Aorta (tissue), 5 donors: ENCODE measurements around the gene STAP2. TPM values are rescaled to one million over a fixed set of nuclear protein-coding genes. Genes with fewer than 3 reads are reported as not detected.
A peak's percentile ranks its signal among the peaks of the same experiment; 100 is the strongest.

Source experiments
- ATAC-seq: fragments of 200-7000 bp; cut with Tn5 transposase; one replicate; pipeline ENCODE4 v1.9.1; 2022; ENCODE audit warnings: moderate library complexity; ENCODE audit not compliant: low FRiP score
- DNase-seq, 2 donors: peaks; one replicate each; pipeline ENCODE4 v3.0.0-alpha.2; 2020
- H3K27ac ChIP-seq, 2 donors: one replicate each; pipeline ENCODE4 v1.5.1; 2013; ENCODE audit warnings: low read length in 2 of 2, mild to moderate bottlenecking in 2 of 2, moderate library complexity in 2 of 2, control low read depth in 1 of 2, inconsistent platforms in 1 of 2, low read depth in 1 of 2
- H3K27me3 ChIP-seq, 2 donors: one replicate each; pipeline ENCODE4 v1.6.1; 2013; ENCODE audit warnings: control low read depth in 1 of 2, low read length in 1 of 2, mild to moderate bottlenecking in 1 of 2, moderate library complexity in 1 of 2; ENCODE audit not compliant: insufficient read depth in 2 of 2, control insufficient read depth in 1 of 2
- H3K36me3 ChIP-seq, 2 donors: one replicate each; pipeline ENCODE4 v1.6.1; 2013; ENCODE audit warnings: control low read depth in 1 of 2, low read length in 1 of 2, mild to moderate bottlenecking in 1 of 2; ENCODE audit not compliant: insufficient read depth in 2 of 2, control insufficient read depth in 1 of 2
- H3K4me1 ChIP-seq, 2 donors: one replicate each; pipeline ENCODE4 v1.6.1; 2013; ENCODE audit warnings: low read length in 2 of 2, control low read depth in 1 of 2, mild to moderate bottlenecking in 1 of 2, moderate library complexity in 1 of 2; ENCODE audit not compliant: insufficient read depth in 2 of 2, control insufficient read depth in 1 of 2
- H3K4me3 ChIP-seq, 2 donors: one replicate each; pipeline ENCODE4 v1.5.1; 2013; ENCODE audit warnings: low read length in 2 of 2, control low read depth in 1 of 2, mild to moderate bottlenecking in 1 of 2
- H3K9me3 ChIP-seq: one replicate; pipeline ENCODE4 v1.6.1; 2013; ENCODE audit warnings: mild to moderate bottlenecking, low read length; ENCODE audit not compliant: control insufficient read depth
- WGBS, 2 donors: extraction: QIAGEN DNeasy Blood & Tissue Kit; methylation state at CpG; one replicate each; pipeline ENCODE4 v1.1.7; 2013; 5-methylcytosine and 5-hydroxymethylcytosine counted together
- intact Hi-C, 2 donors: fragments of 100-400 bp; cut with DNase I; formaldehyde crosslinking; loops; one replicate each; pipeline versions ENCODE4 v1.14.2 to v1.15.0; 2022
- polyA plus RNA-seq, 2 donors: library from polyadenylated mRNA; stranded (reverse); fragments of 200-250 nt; gene quantifications; one replicate each; pipeline ENCODE4 v1.2.3, GENCODE V29; 2013
- total RNA-seq, 2 donors: library from RNA; stranded (reverse); fragmentation: NEBNext Ultra II Directional; extraction: Animal tissue kit (Norgen Biotek cat#: 25700); gene quantifications; one replicate each; pipeline ENCODE4 v1.2.1, GENCODE V29; 2021
- donor health status: healthy with polysubstance abuse.
- donor health status: Bipolar disorder and iron deficiency.
- donor health status: DM: no; HTN: no; CAD: no.
- donor health status: DM: no; HTN: no; CAD: no.
- donor health status: DM: yes; HTN: yes; CAD: no.

The STAP2 gene
- total and polyA plus RNA-seq, 4 donors: 0.13 to 27.8 (median 2.1) TPM

DNA sequence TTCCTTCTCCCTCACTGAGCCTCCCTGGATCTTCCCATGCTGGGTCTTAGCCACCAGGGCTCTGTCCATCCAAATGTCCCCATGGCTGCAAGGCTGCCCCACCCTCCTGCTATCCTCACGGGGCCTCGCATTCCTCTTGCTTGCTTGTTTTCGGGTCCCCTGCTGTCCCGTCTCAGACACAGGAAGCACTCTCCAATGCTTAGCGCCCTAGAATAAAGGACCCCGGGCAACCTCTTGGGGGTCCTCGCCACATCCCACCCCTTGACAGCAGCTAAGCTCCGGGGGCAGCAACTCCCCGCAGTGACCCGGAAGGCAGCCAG lies 38.0 kb upstream of the STAP2 start:
- WGBS, 2 donors: 73 to 75% methylated on average over 10 of the region's 10 CpGs
- intact Hi-C loops: no loop called here
- Histone ChIP-seq H3K9me3 (no peaks in the 10 kb centered on the region), H3K27ac (peak overlapping the region in 1 of 2 donors; percentile 44), H3K4me3 (no peak overlapping the region), H3K36me3 (no peaks in the 10 kb centered on the region), H3K27me3 (no peaks in the 10 kb centered on the region), H3K4me1 (peaks cover 0 to 6% of the 10 kb centered on the region in 2 donors)
- DNase-seq: no peak
- ATAC-seq: no peak

DNA sequence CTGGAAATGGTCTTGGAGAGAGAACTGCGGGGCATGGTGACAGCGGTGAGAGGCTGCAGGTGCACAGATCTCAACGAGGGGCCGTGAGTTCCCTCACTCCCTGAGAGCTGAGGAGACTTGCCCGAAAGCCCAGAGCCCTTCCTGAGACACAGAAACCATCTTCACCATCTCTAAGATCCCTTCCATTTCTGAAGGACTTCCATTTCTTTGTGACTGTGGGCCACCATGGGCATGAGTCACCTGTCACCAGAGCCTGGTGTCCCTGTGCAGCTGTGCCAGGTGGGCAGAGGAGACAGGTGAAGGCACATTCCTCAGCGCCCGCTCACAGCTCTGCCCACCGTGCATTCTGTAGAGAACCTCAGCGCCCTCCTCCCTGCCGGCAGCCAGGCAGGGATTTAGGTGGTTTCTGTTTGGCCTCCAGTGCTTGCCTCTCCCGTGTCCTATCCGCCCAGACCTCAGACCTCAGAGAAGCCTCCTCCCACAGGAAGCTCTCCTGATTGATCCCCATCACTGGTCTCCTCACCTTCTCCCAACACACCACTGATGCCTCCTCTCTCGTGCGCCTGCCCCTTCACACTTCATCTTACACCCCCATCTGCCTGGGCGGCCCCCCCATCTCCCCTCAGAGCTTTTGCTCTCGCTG lies 37.5 kb upstream of the STAP2 start:
- H3K27ac ChIP-seq: peak overlapping the region in 1 of 2 donors; percentile 44
- ATAC-seq (no peak), DNase-seq (no peak)
- H3K27me3 ChIP-seq: no peaks in the 10 kb centered on the region
- peaks cover 0 to 6% of the 10 kb centered on the region in 2 donors for H3K4me1 ChIP-seq
- H3K36me3 ChIP-seq: no peaks in the 10 kb centered on the region
- no peak overlapping the region for H3K4me3 ChIP-seq
- no peaks in the 10 kb centered on the region for H3K9me3 ChIP-seq
- WGBS, 2 donors: 61 to 67% methylated on average over 15 to 16 of the region's 16 CpGs
- intact Hi-C loops: no loop called here

DNA sequence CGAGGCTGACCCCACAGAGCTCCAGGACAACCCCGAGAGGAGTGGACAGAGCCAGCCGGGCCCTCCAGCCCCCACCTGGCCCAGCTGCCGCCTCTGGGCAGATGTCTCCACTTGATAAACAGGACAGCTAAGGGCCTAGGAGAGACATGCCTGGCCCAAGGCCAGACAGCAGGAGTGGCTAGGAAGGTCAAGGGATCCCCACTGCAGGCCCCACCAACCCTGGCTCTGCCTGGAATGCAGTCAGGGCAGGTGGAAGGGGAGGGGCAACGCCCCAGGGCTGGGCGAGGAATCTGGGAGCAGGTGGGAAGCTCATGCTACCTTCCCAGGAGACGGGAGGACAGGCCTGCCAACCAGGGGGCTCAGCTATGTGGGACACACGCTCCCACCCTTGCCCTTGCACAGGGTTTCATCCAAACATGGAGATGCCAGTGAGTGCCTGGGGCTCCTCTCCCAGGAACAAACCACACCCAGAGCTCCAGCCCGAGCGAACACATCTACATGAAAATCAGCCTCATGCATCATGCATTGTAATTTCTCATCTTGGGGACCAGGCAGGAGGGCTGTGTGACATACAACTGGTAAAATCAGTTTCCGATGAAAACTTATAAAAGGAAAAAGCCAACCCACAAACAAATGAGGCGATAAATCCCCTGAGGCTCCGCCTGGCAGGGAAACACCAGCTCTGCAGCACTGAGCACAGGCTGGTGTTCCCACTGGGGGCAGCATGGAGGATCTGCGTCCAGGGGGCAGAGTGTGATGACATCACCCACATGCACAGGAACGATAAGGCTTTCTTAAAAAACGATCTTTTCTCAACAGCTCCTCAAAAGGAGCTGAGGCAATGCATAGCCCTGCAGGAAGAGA lies 36.8 kb upstream of the STAP2 start:
- ATAC-seq (no peak), DNase-seq (peak; percentile 72 to 88)
- Histone ChIP-seq H3K4me3 (no peak overlapping the region), H3K9me3 (no peaks in the 10 kb centered on the region), H3K36me3 (no peaks in the 10 kb centered on the region), H3K4me1 (peaks cover 0 to 6% of the 10 kb centered on the region in 2 donors), H3K27ac (peak overlapping the region; percentile 40 to 88), H3K27me3 (no peaks in the 10 kb centered on the region)
- 35 to 43% methylated on average over 16 of the region's 16 CpGs for WGBS, 2 donors
- intact Hi-C loops: loop anchor here in 1 of 2 donors (2.0 kb wide), 1 partner anchor 33 kb away; the partner anchor contains the start of gene MPND

DNA sequence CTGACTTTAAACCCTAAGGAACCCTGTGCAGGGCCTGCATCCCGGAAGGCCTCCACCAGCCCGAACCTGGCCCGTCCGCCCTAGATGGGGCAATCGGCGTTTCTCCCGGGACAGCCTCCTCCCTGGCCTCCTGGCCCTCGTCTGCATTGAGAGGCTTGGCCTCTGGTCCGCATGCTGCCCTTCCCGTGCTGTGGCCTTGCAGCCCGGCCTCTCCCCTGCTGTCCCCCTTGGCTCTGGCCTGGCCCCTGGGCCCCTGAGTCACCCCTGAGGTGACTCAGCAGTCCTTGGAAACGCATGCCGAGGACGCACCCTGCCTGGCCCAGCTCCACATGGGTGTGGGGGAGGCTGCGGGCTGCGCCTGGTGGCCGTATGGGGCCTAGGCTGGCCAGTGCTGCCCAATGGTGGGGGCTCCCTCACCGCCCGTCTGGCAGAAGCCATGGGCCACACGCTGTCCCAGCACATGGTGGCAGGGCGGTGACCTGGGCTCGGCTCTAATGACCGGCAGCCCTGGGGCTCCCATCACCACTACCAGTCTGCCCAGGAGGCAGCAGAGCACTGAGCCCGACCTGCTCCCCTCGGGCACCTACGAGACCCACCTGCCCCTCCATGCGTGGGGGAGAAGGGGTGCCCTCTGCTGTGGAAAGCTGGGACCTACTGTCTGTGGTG lies 36.0 kb upstream of the STAP2 start:
- no peaks in the 10 kb centered on the region for H3K27me3 ChIP-seq
- intact Hi-C loops: loop anchor here in 1 of 2 donors (2.0 kb wide), 1 partner anchor 32 kb away; the partner anchor contains the start of gene MPND
- no peak overlapping the region for H3K4me3 ChIP-seq
- H3K4me1 ChIP-seq: peaks cover 0 to 6% of the 10 kb centered on the region in 2 donors
- no peaks in the 10 kb centered on the region for H3K9me3 ChIP-seq
- ATAC-seq (peak; percentile 82), DNase-seq (peak; percentile 90 to 96)
- H3K27ac ChIP-seq: peak overlapping the region; percentile 69 to 88
- 22 to 25% methylated on average over 26 to 27 of the region's 27 CpGs for WGBS, 2 donors
- no peaks in the 10 kb centered on the region for H3K36me3 ChIP-seq

DNA sequence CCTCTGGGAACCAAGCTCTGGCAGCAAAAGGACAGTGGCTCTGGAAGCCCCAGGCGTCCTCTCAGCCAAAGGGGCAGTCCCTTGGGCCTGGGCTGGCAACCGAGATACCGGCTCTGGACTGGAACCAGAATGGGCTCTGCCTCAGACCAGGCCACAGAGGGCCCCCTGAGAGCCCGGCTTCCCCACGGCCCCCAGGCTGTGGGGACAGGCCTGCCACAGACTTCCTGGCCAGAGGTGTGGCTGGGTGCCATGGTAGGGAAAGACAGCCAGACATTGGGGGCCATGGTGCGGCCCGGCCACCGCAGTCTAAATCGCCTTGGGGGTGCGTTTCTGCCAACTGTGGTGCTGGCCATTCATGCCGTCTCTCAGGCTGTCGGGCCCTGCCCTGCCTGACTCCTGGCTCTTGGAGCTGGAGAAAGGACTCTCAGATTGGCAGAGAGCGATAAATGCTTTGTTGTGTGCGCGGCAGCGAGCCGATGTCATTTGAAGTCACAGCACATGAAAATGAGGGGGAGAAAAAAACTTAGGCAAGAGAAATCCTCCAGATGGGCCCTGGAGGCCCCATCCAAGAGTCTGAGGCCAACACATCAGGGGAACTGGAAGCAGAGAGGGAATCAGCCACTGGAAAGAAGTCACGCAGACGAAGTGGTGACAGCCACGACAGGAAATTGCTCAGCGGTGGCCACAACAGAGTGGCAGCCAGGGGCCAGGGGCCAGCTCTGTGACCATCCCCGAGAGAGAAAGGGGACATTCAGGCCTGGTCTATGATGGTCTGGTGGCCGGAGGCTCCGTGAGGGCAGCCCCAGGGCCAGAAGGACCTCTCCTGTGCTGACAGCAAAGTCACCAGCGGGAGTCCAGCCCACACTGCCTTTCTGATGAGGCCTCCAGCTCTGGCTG lies 35.2 kb upstream of the STAP2 start:
- peak in 1 of 2 donors; percentile 77 for DNase-seq
- ATAC-seq: peak; percentile 39
- no peaks in the 10 kb centered on the region for H3K9me3 ChIP-seq
- intact Hi-C loops: loop anchor here in 1 of 2 donors (2.0 kb wide), 1 partner anchor 31 kb away; the partner anchor contains the start of gene MPND
- peak overlapping the region; percentile 69 to 88 for H3K27ac ChIP-seq
- H3K4me1 ChIP-seq: peaks cover 0 to 6% of the 10 kb centered on the region in 2 donors
- no peak overlapping the region for H3K4me3 ChIP-seq
- H3K36me3 ChIP-seq: no peaks in the 10 kb centered on the region
- 2 to 7% methylated on average over 25 of the region's 25 CpGs for WGBS, 2 donors
- H3K27me3 ChIP-seq: no peaks in the 10 kb centered on the region

DNA sequence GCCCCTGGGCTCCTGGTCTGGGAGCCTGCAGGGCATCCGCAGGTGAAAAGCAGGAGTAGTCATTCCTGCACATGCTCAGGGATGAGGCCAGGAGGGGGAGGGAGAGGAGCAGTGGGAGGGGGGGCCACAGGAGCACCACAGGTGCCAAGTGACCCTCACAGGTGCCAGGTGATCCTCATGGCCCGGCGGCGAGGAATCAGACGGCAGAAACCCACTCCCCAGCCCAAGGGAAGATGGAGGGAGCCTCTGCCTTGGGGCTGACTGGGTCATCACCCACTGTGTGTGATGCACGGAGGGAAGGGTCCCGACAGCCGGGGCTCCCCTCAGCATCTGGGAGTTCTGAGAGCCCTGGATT lies 34.4 kb upstream of the STAP2 start:
- intact Hi-C loops: no loop called here
- H3K4me3 ChIP-seq: no peak overlapping the region
- DNase-seq (no peak), ATAC-seq (no peak)
- H3K4me1 ChIP-seq: peaks cover 0 to 6% of the 10 kb centered on the region in 2 donors
- 53 to 56% methylated on average over 8 of the region's 8 CpGs for WGBS, 2 donors
- H3K9me3 ChIP-seq: no peaks in the 10 kb centered on the region
- H3K36me3 ChIP-seq: no peaks in the 10 kb centered on the region
- H3K27me3 ChIP-seq: no peaks in the 10 kb centered on the region
- peak overlapping the region in 1 of 2 donors; percentile 88 for H3K27ac ChIP-seq

DNA sequence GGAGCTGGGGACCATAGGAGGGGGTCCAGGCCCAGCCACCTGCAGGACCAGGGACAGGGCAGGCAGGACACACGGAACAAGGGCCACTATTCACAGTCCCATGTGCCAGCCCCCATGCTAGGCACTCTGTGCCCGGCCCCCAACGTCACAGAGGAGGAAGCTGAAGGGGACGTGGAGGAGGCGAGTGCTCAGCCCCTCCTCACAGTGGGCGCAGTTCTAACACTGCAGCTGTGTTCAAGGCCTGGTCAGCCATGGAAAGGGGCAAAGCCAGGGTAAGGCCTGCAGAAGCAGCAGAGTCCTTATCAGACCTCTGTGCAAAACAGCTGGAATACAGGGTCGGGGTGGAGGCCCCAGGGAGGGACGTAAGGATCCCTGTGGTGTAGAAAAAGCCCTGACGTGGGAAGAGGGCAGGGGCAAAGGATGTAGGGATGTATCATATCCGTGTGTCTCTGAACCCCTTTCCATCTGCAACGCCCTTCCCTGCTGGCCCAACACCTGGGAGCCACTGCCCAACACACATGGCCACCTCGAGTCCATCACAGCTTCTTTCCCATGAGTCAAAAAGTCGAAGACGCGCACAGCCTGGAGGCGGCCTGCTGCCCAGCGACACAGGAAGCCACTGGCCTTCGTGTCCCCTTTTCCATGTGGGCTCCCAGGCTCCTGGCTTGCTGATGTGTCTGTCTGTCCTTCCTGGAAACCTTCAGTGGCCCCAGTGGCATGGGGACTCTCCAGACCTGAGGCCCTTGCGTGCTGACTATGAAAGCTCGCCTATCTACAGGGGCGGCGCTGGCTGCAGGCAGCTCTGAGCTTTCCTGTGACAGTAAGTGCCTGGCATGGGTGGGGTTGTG lies 33.8 kb upstream of the STAP2 start:
- ATAC-seq (no peak), DNase-seq (no peak)
- peaks cover 0 to 6% of the 10 kb centered on the region in 2 donors for H3K4me1 ChIP-seq
- no peak overlapping the region for H3K4me3 ChIP-seq
- intact Hi-C loops: no loop called here
- no peaks in the 10 kb centered on the region for H3K27me3 ChIP-seq
- H3K9me3 ChIP-seq: no peaks in the 10 kb centered on the region
- no peaks in the 10 kb centered on the region for H3K36me3 ChIP-seq
- 89 to 93% methylated on average over 22 of the region's 22 CpGs for WGBS, 2 donors
- H3K27ac ChIP-seq: peak overlapping the region in 1 of 2 donors; percentile 6
